ENCODE data around the gene SGMS1.

DNA sequence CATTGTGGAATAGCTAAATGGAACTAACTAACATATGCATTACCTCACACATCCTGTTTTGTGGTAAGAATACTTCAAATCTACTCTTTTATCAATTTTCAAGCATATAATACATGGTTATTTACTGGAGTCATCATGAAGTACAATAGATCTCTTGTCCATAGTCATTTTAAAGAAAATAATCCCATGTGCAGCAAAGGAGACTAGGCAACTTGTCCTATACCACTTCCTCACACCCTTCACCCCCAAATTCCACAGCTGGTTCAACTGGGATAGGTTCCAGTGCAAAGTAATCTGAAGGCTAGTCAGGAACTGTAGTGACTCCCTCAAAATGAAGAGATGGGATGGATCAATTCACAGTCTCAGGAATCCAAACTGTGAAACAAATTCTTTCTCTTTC, 176.1 kb downstream of the SGMS1 start:
- TF ChIP-seq POLR2A (IDR thresholded peaks at IDR 0.05) = no peak
- TF ChIP-seq, protein P1, sequence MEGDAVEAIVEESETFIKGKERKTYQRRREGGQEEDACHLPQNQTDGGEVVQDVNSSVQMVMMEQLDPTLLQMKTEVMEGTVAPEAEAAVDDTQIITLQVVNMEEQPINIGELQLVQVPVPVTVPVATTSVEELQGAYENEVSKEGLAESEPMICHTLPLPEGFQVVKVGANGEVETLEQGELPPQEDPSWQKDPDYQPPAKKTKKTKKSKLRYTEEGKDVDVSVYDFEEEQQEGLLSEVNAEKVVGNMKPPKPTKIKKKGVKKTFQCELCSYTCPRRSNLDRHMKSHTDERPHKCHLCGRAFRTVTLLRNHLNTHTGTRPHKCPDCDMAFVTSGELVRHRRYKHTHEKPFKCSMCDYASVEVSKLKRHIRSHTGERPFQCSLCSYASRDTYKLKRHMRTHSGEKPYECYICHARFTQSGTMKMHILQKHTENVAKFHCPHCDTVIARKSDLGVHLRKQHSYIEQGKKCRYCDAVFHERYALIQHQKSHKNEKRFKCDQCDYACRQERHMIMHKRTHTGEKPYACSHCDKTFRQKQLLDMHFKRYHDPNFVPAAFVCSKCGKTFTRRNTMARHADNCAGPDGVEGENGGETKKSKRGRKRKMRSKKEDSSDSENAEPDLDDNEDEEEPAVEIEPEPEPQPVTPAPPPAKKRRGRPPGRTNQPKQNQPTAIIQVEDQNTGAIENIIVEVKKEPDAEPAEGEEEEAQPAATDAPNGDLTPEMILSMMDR (IDR thresholded peaks at IDR 0.05) = no peak
